Transverse colon (tissue), 4 donors: Measurements from ENCODE around the gene POU6F1. TPM values are rescaled to one million over a fixed set of nuclear protein-coding genes. Genes with fewer than 3 reads are reported as not detected.

Experiments
- DNase-seq: peaks from one replicate; pipeline ENCODE4 v3.0.0-alpha.2; 2019
- H3K27ac ChIP-seq, 4 donors: fragments of 200-600 bp; sonication (generic); 2 replicates each; pipeline ENCODE4 v1.5.1; 2016 to 2018; ENCODE audit warnings: inconsistent platforms in 4 of 4
- H3K27me3 ChIP-seq: fragments of 200-600 bp; sonication (generic); 2 replicates; pipeline ENCODE4 v1.5.1; 2017; ENCODE audit warnings: inconsistent platforms
- H3K36me3 ChIP-seq, 4 donors: fragments of 200-600 bp; sonication (generic); 2 replicates each; pipeline ENCODE4 v1.5.1; 2017 to 2019; ENCODE audit warnings: inconsistent platforms in 4 of 4
- H3K4me1 ChIP-seq, 4 donors: fragments of 200-600 bp; sonication (generic); 2 replicates each; pipeline ENCODE4 v1.5.1; 2017 to 2020; ENCODE audit warnings: inconsistent platforms in 4 of 4
- H3K4me3 ChIP-seq, 4 donors: fragments of 200-600 bp; sonication (generic); 1 replicate in 1 of 4; 2 replicates in 3 of 4; pipeline versions ENCODE4 v1.5.1 to v1.6.1; 2017 to 2019; ENCODE audit warnings: inconsistent platforms in 4 of 4
- H3K9me3 ChIP-seq, 2 donors: fragments of 200-600 bp; sonication (generic); 2 replicates each; pipeline ENCODE4 v1.5.1; 2017 to 2019; ENCODE audit warnings: inconsistent platforms in 2 of 2
- EP300 ChIP-seq: sonication (generic); formaldehyde crosslinking; IDR thresholded peaks from one replicate; pipeline ENCODE4 v1.6.1; 2017; ENCODE audit warnings: antibody characterized with exemption, low read depth
- POLR2A ChIP-seq: fragments of 450-650 bp; IDR thresholded peaks from one replicate; pipeline ENCODE4 v1.6.1; 2016; ENCODE audit warnings: antibody characterized with exemption, mild to moderate bottlenecking, moderate library complexity
- POLR2AphosphoS5 ChIP-seq, 3 donors: sonication (generic); formaldehyde crosslinking; IDR thresholded peaks; one replicate each; pipeline ENCODE4 v1.6.1; 2016; ENCODE audit warnings: antibody characterized with exemption in 3 of 3
- WGBS, 2 donors: methylation state at CpG; one replicate each; pipeline ENCODE4 v1.1.5; 2018; ENCODE audit warnings: low coverage in 1 of 2; 5-methylcytosine and 5-hydroxymethylcytosine counted together
- in situ Hi-C, 4 donors: fragments of 200-750 bp; cut with MboI; loops; one replicate each; pipeline versions ENCODE4 v1.15.0 to v1.15.1; 2017; ENCODE audit warnings: low sequenced_read_pairs in 3 of 4, low pct_ligation_motif_present in 1 of 4, low pct_unique_long_range_greater_than_20kb in 1 of 4
- intact Hi-C: fragments of 100-400 bp; cut with DNase I; formaldehyde crosslinking; loops from one replicate; pipeline ENCODE4 v1.15.1; 2023; ENCODE audit warnings: low total_unique reads
- total RNA-seq, 4 donors: library from RNA; depleted of rRNA; stranded (reverse); fragments of >200 nt; gene quantifications; one replicate each; pipeline ENCODE4 v1.1.0, GENCODE V29; 2016
- TF ChIP-seq, protein P1 (sequence below), 5 experiments: fragments of 200-600 bp in 3 of 5; fragments of 450-650 bp in 2 of 5; sonication (generic) in 3 of 5; IDR thresholded peaks; 1 replicate in 2 of 5; 2 replicates in 3 of 5; pipeline ENCODE4 v1.5.1; 2016 to 2017; ENCODE audit warnings: antibody characterized with exemption in 5 of 5, inconsistent platforms in 3 of 5, mild to moderate bottlenecking in 2 of 5, moderate library complexity in 1 of 5

POU6F1 gene
- total RNA-seq, 4 donors from 2014 or later = 3.7 to 6.5 (median 6.1) TPM

DNA sequence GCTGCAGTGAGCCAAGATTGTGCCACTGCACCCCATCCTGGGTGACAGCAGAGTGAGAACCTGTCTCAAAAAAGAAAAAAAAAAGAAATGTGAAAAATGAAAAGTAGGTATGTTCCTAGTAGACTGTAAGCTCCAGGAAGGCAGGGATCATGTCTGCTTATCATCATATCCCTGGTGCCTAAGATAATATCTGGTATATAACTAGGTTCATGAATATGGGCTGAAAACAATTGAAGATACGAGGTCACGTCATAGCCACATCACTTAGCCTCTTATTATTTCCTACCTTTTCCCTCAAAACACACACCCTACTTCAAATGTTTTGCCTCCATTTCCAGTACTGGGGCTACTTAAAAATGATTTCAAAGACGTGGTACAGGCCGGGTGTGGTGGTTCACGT lies 3.0 kb downstream of the POU6F1 start:
- H3K36me3 ChIP-seq = no peaks in the 10 kb centered on the region
- H3K9me3 ChIP-seq = no peaks in the 10 kb centered on the region
- peaks cover 0 to 20% (median 12%) of the 10 kb centered on the region in 4 donors for H3K4me1 ChIP-seq
- intact Hi-C loops (no loop called here), in situ Hi-C loops (no loop called here)
- 88 to 100% methylated on average over 2 to 5 of the region's 5 CpGs for WGBS, 2 donors
- no peak overlapping the region for H3K27ac ChIP-seq
- no peak for DNase-seq
- no peaks in the 10 kb centered on the region for H3K27me3 ChIP-seq
- TF ChIP-seq, protein P1, sequence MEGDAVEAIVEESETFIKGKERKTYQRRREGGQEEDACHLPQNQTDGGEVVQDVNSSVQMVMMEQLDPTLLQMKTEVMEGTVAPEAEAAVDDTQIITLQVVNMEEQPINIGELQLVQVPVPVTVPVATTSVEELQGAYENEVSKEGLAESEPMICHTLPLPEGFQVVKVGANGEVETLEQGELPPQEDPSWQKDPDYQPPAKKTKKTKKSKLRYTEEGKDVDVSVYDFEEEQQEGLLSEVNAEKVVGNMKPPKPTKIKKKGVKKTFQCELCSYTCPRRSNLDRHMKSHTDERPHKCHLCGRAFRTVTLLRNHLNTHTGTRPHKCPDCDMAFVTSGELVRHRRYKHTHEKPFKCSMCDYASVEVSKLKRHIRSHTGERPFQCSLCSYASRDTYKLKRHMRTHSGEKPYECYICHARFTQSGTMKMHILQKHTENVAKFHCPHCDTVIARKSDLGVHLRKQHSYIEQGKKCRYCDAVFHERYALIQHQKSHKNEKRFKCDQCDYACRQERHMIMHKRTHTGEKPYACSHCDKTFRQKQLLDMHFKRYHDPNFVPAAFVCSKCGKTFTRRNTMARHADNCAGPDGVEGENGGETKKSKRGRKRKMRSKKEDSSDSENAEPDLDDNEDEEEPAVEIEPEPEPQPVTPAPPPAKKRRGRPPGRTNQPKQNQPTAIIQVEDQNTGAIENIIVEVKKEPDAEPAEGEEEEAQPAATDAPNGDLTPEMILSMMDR (IDR thresholded peaks at IDR 0.05) = no peak
- TF ChIP-seq EP300 = no peak
- no peak for TF ChIP-seq POLR2AphosphoS5 (IDR thresholded peaks at IDR 0.05)
- TF ChIP-seq POLR2A = no peak
- no peak overlapping the region for H3K4me3 ChIP-seq

DNA sequence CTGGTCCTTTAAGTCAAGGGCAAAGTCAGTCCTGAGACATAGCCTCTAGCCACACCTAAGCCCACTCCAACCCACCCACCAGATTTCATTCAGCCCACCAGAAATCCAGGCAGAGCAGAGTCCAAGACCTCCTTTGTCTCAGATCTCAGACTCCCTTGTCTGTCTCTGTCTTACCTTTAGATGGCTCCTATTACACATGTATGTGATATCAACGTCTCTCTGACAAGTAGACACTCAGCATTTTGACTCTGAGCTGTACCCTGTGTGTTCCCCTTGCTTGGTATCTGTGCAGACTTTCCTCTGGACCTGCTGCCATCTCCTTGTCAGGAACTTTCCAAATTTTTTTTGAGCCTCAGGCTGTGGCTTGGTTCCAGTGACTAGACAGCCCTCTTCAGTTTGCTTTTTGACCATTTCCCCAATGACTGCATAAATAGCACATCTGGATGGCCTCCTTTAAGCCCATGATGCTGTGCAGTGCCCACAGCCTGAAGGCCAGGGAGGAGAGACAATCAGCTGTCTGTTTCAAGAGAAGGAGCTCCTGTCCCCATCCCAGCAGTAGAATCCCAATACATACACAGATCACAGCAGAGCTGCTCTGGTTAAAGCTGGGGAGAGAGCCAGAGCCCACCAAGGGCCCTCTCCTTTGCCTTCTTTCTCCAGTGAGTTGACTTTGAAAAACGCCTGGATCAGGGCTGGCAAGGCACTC lies 7.0 kb downstream of the POU6F1 start:
- H3K4me3 ChIP-seq = no peak overlapping the region
- no peaks in the 10 kb centered on the region for H3K9me3 ChIP-seq
- no peak overlapping the region for H3K27ac ChIP-seq
- in situ Hi-C loops (no loop called here), intact Hi-C loops (no loop called here)
- no peaks in the 10 kb centered on the region for H3K4me1 ChIP-seq
- 65% methylated on average over 2 of the region's 2 CpGs; no CpG with 5 or more reads in 1 of the 2 donors for WGBS, 2 donors
- DNase-seq = no peak
- TF ChIP-seq, protein P1 (IDR thresholded peaks at IDR 0.05) = no peak
- TF ChIP-seq POLR2A (no peak), EP300 (no peak), POLR2AphosphoS5 (IDR thresholded peaks at IDR 0.05) (no peak)
- H3K36me3 ChIP-seq = no peaks in the 10 kb centered on the region
- no peaks in the 10 kb centered on the region for H3K27me3 ChIP-seq

- TF ChIP-seq EP300 (no peak), POLR2AphosphoS5 (IDR thresholded peaks at IDR 0.05) (no peak), POLR2A (no peak)
- TF ChIP-seq, protein P1 (IDR thresholded peaks at IDR 0.05) = no peak
- DNase-seq = no peak
- intact Hi-C loops (no loop called here), in situ Hi-C loops (no loop called here)
- WGBS, 2 donors = 86 to 96% methylated on average over 1 to 2 of the region's 2 CpGs
- Histone ChIP-seq H3K27ac (no peak overlapping the region), H3K9me3 (no peaks in the 10 kb centered on the region), H3K4me3 (no peak overlapping the region), H3K27me3 (no peaks in the 10 kb centered on the region), H3K4me1 (no peaks in the 10 kb centered on the region), H3K36me3 (no peaks in the 10 kb centered on the region)
These were observed 8.6 kb downstream of the POU6F1 start for GRCh38 chr12:51209259-51209658.

- no peak overlapping the region for H3K4me3 ChIP-seq
- no peak overlapping the region for H3K27ac ChIP-seq
- no peaks in the 10 kb centered on the region for H3K9me3 ChIP-seq
- H3K36me3 ChIP-seq = no peaks in the 10 kb centered on the region
- intact Hi-C loops (no loop called here), in situ Hi-C loops (no loop called here)
- no peaks in the 10 kb centered on the region for H3K4me1 ChIP-seq
- no peak for DNase-seq
- TF ChIP-seq, protein P1 (IDR thresholded peaks at IDR 0.05) = no peak
- TF ChIP-seq EP300 = no peak
- TF ChIP-seq POLR2AphosphoS5 (IDR thresholded peaks at IDR 0.05) = no peak
- no peak for TF ChIP-seq POLR2A
- H3K27me3 ChIP-seq = no peaks in the 10 kb centered on the region
- WGBS, 2 donors = 87 to 97% methylated on average over 5 to 7 of the region's 7 CpGs
These were observed 9.7 kb downstream of the POU6F1 start for GRCh38 chr12:51208016-51208660.
